ENCODE results near the gene PTGES2. TPM values are rescaled to one million over a fixed set of nuclear protein-coding genes. Genes with fewer than 3 reads are reported as not detected.

PTGES2 gene
- total and polyA plus RNA-seq, 11 donors: 116 to 179 (median 139) TPM

GRCh38 chr9:128127990-128128835 lies 684 bp upstream of the PTGES2 start:
- WGBS, 4 donors: 0 to 1% (median 1%) methylated on average over 37 to 82 of the region's 82 CpGs
- intact Hi-C loops (cut with DNase I): loop anchor here in 2 of 10 donors (2.0 kb wide), 2 partner anchors 29 to 33 kb away; partner anchors contain the start of gene BBLN (in 1 of the 2)
- H3K36me3 ChIP-seq: peaks cover 0 to 18% (median 14%) of the 10 kb centered on the region in 9 donors
- peaks cover 0 to 4% (median 0%) of the 10 kb centered on the region in 12 donors for H3K9me3 ChIP-seq
- H3K4me3 ChIP-seq: peak overlapping the region; percentile 53 to 99 (median 94)
- no peaks in the 10 kb centered on the region for H3K27me3 ChIP-seq
- peak; percentile 86 to 92 (median 88) for ATAC-seq
- peak overlapping the region; percentile 91 to 100 (median 98) for H3K27ac ChIP-seq
- H3K4me1 ChIP-seq: peaks cover 3 to 45% (median 33%) of the 10 kb centered on the region in 12 donors
- TF ChIP-seq CTCF (IDR thresholded peaks at IDR 0.05) (no peak), POLR2A (IDR thresholded peaks at IDR 0.05) (peak in 1 of 2 donors; percentile 54)
- DNase-seq: peak; percentile 80 to 91 (median 87)

DNA sequence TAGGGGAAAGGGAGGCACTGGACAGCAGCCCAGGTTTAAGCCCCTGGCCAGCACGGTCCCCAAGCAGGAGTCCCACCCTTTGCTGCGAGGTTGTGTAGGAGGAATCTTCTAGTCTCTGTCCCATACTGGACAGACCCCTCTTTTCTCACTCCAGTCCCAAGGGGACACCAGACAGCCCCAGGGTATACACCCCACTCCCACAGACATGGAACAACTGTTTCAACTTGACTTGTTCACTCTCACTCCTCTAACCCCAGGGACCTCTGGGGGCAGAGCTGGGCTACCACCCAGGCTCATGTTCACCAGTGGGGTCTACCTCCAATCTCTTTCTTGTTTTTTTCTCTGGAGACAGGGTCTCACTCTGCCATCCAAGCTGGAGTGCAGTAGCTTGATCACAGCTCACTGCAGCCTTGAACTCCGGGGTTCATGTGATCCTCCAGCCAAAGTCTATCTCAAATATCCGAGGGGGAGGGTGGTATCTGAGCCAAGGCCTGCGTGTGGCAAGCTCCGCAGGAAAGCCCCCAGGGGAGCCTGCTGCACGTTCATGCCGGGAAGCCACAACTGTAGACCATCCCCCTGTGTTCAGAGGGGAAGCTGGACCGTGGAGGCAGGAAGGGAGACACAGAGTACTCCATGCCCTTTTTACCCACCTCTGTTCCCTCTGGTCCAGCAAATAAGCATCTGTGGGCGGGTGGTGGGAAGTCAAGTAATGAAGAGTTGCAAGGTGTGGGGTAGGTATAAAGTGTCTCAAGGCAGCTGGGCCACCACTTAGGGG lies 1.8 kb downstream of the PTGES2 start:
- Histone ChIP-seq H3K27ac (peak overlapping the region in 2 of 12 donors; percentile 1 to 3), H3K36me3 (peaks cover 0 to 42% (median 37%) of the 10 kb centered on the region in 9 donors), H3K9me3 (peaks cover 0 to 4% (median 0%) of the 10 kb centered on the region in 12 donors), H3K4me3 (peak overlapping the region in 6 of 12 donors; percentile 25 to 99 (median 94)), H3K4me1 (peaks cover 3 to 38% (median 29%) of the 10 kb centered on the region in 12 donors), H3K27me3 (no peaks in the 10 kb centered on the region)
- peak in 3 of 5 donors; percentile 13 to 26 (median 23) for DNase-seq
- no peak for TF ChIP-seq POLR2A (IDR thresholded peaks at IDR 0.05)
- TF ChIP-seq CTCF (IDR thresholded peaks at IDR 0.05): no peak
- no peak for ATAC-seq
- intact Hi-C loops (cut with DNase I): loop anchor here in 1 of 10 donors (2.0 kb wide), 1 partner anchor 27 kb away; no protein-coding TSS in a partner anchor
- WGBS, 4 donors: 37 to 41% (median 39%) methylated on average over 9 to 10 of the region's 10 CpGs

DNA sequence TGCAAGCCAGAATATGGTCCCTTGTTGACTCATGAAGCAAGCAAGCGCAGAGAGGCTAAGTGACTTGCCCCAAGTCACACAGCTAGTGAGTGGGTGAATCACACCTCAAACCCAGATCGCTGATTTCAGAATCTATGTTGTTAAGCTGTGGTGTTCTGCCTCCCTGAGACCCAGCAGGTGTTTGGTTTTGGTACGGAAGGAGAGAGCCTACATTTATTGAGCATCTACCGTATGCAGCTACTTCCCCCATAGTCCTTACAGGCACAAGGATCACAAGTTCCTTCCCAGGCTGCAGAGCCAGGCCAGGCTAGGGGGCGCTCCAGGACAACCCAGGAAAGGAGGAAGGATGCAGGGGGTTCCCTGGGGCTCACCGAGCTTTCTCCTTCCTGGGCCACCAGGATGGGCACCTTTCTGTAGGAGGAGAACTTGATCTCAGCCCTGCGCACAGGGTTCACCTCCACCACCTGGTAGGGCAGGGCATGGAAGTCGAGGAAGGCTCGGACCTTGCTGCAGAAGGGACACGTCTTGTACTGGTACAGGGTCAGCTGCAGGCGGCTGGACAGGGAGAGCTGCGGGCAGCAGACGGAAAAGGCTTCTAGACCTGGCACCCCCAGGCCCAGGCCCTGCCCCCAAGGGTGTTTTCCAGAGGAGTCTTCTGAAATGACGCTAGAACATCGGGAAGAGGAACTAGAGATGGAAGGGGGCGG lies 2.5 kb downstream of the PTGES2 start:
- ATAC-seq: no peak
- WGBS, 4 donors: 57 to 70% (median 65%) methylated on average over 13 to 16 of the region's 16 CpGs
- peaks cover 0 to 48% (median 44%) of the 10 kb centered on the region in 9 donors for H3K36me3 ChIP-seq
- peaks cover 3 to 38% (median 29%) of the 10 kb centered on the region in 12 donors for H3K4me1 ChIP-seq
- peak overlapping the region in 4 of 12 donors; percentile 15 to 99 (median 60) for H3K4me3 ChIP-seq
- intact Hi-C loops (cut with DNase I): no loop called here
- peak overlapping the region in 2 of 12 donors; percentile 1 to 3 for H3K27ac ChIP-seq
- no peaks in the 10 kb centered on the region for H3K27me3 ChIP-seq
- peaks cover 0 to 4% (median 0%) of the 10 kb centered on the region in 12 donors for H3K9me3 ChIP-seq
- peak; percentile 61 to 80 (median 66) for DNase-seq
- peak; percentile 20 to 61 (median 52) for TF ChIP-seq CTCF (IDR thresholded peaks at IDR 0.05)
- TF ChIP-seq POLR2A (IDR thresholded peaks at IDR 0.05): no peak
